ENCODE data around the gene IGF1R.

Gene IGF1R

DNA sequence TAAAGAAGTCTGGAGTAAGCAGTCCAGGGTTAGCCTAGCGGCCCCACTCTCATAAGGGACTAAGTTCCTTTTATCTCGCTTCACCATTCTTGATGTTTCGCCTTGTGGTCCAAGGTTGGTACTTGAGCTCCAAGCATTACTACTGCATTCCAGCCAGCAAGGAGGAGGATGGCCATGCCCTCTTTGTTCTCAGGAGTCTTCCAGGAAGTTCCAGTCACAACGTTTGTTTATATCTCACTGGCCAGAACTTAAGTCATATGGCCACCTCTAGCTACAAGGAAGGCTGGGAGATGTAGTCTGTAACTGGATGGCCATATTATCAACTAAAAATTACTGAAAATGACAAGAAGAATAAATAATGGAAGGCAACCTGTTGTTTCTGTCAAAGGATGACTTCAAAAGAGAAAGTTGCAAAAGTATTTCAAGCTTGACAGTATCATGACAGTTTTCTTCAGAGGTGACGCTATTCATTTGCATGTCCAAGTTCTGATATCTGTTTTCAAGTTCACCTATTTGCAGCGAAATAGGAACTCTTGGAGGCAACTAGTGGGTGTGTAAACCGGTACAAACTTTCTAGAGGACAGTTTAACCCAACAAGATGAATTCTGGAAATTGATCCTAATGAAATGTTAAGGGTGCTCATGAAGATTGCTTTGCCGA, 240.6 kb downstream of the IGF1R start:
- Histone ChIP-seq H2AFZ (ENCODE audit: low read length, unreplicated experiment) (no peak overlapping the region), H3K27ac (ENCODE audit: low read depth, low read length) (peak overlapping the region; percentile 97), H3K4me1 (ENCODE audit: control insufficient read depth, insufficient read depth, low read length, unreplicated experiment) (peaks cover 26% of the 10 kb centered on the region), H3K36me3 (ENCODE audit: insufficient read depth, low read length) (no peaks in the 10 kb centered on the region), H3K79me2 (ENCODE audit: control insufficient read depth, insufficient read depth, low read length, unreplicated experiment) (peaks cover 63% of the 10 kb centered on the region), H3K27me3 (ENCODE audit: insufficient read depth, low read length) (no peaks in the 10 kb centered on the region), H3K4me3 (ENCODE audit: low read depth, low read length) (peak overlapping the region; percentile 17; the same call in 1 of the 2 replicates)

DNA sequence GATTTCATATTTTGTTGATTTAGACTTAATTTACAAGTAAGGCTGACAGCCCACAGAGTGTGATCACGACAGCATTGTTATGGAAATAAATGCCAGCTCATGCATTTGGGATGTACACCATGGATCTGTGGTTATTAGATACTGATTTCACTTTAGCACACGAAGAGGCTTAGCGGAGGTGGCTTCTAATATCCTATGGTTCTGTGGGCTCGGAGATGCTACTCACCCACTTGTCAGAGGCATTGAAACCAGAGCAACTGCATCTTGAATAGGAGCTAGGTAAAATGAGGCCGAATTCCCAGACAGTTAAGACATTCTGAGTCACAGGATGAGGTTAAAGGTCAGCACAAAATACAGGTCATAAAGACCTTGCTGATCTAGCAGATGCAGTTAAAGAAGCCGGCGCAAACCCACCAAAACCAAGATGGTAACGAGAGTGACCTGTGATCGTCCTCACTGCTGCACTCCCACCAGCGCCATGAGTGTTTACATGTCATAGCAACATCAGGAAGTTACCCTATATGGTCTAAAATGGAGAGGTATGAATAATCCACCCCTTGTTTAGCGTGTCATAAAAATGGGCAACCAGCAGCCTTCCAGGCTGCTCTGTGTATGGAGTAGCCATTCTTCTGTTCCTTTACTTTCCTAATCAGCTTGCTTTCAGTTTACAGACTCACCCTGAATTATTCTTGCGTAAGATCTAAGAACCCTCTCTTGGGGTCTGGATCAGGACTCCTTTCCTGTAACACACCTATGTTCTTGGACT, 241.8 kb downstream of the IGF1R start:
- no peak overlapping the region for H2AFZ ChIP-seq (ENCODE audit: low read length, unreplicated experiment)
- no peaks in the 10 kb centered on the region for H3K27me3 ChIP-seq (ENCODE audit: insufficient read depth, low read length)
- peaks cover 59% of the 10 kb centered on the region for H3K79me2 ChIP-seq (ENCODE audit: control insufficient read depth, insufficient read depth, low read length, unreplicated experiment)
- no peaks in the 10 kb centered on the region for H3K36me3 ChIP-seq (ENCODE audit: insufficient read depth, low read length)
- peaks cover 26% of the 10 kb centered on the region for H3K4me1 ChIP-seq (ENCODE audit: control insufficient read depth, insufficient read depth, low read length, unreplicated experiment)
- H3K4me3 ChIP-seq (ENCODE audit: low read depth, low read length), result peak overlapping the region; percentile 57
- H3K27ac ChIP-seq (ENCODE audit: low read depth, low read length), result peak overlapping the region; percentile 97

- Histone ChIP-seq H3K4me3 (ENCODE audit: low read depth, low read length) (no peak overlapping the region), H3K79me2 (ENCODE audit: control insufficient read depth, insufficient read depth, low read length, unreplicated experiment) (peaks cover 51% of the 10 kb centered on the region), H3K27ac (ENCODE audit: low read depth, low read length) (peak overlapping the region; percentile 97), H3K27me3 (ENCODE audit: insufficient read depth, low read length) (no peaks in the 10 kb centered on the region), H2AFZ (ENCODE audit: low read length, unreplicated experiment) (no peak overlapping the region), H3K36me3 (ENCODE audit: insufficient read depth, low read length) (no peaks in the 10 kb centered on the region), H3K4me1 (ENCODE audit: control insufficient read depth, insufficient read depth, low read length, unreplicated experiment) (peaks cover 36% of the 10 kb centered on the region)
These were observed 243.0 kb downstream of the IGF1R start for GRCh38 chr15:98891301-98891700.

DNA sequence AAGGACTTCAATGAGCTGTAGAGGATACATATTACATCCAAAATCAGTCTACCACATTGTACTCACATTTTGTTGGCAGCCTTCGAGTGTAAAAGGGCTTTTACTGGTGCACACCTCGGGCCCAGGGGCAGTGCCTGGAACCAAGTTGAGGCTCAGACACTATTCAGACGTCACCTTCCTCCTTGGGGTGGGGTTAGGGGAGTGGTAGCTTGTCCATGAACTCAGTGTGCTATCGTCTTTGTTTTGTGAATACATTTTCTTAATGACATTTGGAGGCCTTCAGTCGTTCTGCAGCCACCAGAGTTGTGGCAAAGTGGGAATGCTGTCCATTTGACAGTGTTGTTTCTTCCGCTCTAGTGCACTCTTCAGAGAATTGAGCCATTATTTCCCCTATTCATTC, 245.1 kb downstream of the IGF1R start:
- no peak overlapping the region for H2AFZ ChIP-seq (ENCODE audit: low read length, unreplicated experiment)
- H3K4me3 ChIP-seq (ENCODE audit: low read depth, low read length), result no peak overlapping the region
- no peaks in the 10 kb centered on the region for H3K36me3 ChIP-seq (ENCODE audit: insufficient read depth, low read length)
- peaks cover 31% of the 10 kb centered on the region for H3K79me2 ChIP-seq (ENCODE audit: control insufficient read depth, insufficient read depth, low read length, unreplicated experiment)
- H3K27ac ChIP-seq (ENCODE audit: low read depth, low read length), result peak overlapping the region; percentile 99
- peaks cover 52% of the 10 kb centered on the region for H3K4me1 ChIP-seq (ENCODE audit: control insufficient read depth, insufficient read depth, low read length, unreplicated experiment)
- H3K27me3 ChIP-seq (ENCODE audit: insufficient read depth, low read length), result no peaks in the 10 kb centered on the region

GRCh38 chr15:98894312-98894711, 246.0 kb downstream of the IGF1R start:
- Histone ChIP-seq H3K27ac (ENCODE audit: low read depth, low read length) (peak overlapping the region; percentile 99), H2AFZ (ENCODE audit: low read length, unreplicated experiment) (no peak overlapping the region), H3K79me2 (ENCODE audit: control insufficient read depth, insufficient read depth, low read length, unreplicated experiment) (peaks cover 27% of the 10 kb centered on the region), H3K4me3 (ENCODE audit: low read depth, low read length) (no peak overlapping the region), H3K36me3 (ENCODE audit: insufficient read depth, low read length) (no peaks in the 10 kb centered on the region), H3K27me3 (ENCODE audit: insufficient read depth, low read length) (no peaks in the 10 kb centered on the region), H3K4me1 (ENCODE audit: control insufficient read depth, insufficient read depth, low read length, unreplicated experiment) (peaks cover 51% of the 10 kb centered on the region)

GRCh38 chr15:98896002-98896721, 247.8 kb downstream of the IGF1R start:
- peak overlapping the region; percentile 99 for H3K27ac ChIP-seq (ENCODE audit: low read depth, low read length)

GRCh38 chr15:98896802-98897732, 248.7 kb downstream of the IGF1R start:
- peaks cover 53% of the 10 kb centered on the region for H3K4me1 ChIP-seq (ENCODE audit: control insufficient read depth, insufficient read depth, low read length, unreplicated experiment)
- peak overlapping the region; percentile 50 for H3K4me3 ChIP-seq (ENCODE audit: low read depth, low read length)
- peaks cover 2% of the 10 kb centered on the region; the same call in 1 of the 2 replicates for H3K36me3 ChIP-seq (ENCODE audit: insufficient read depth, low read length)
- H3K79me2 ChIP-seq (ENCODE audit: control insufficient read depth, insufficient read depth, low read length, unreplicated experiment), result peaks cover 25% of the 10 kb centered on the region
- no peaks in the 10 kb centered on the region for H3K27me3 ChIP-seq (ENCODE audit: insufficient read depth, low read length)
- H3K27ac ChIP-seq (ENCODE audit: low read depth, low read length), result peak overlapping the region; percentile 99
- H2AFZ ChIP-seq (ENCODE audit: low read length, unreplicated experiment), result no peak overlapping the region

More at GRCh38 chr15:98896002-98896721, 247.8 kb downstream of the IGF1R start:
- Histone ChIP-seq H3K4me3 (ENCODE audit: low read depth, low read length) (peak overlapping the region; percentile 50), H3K36me3 (ENCODE audit: insufficient read depth, low read length) (peaks cover 2% of the 10 kb centered on the region; the same call in 1 of the 2 replicates), H3K27me3 (ENCODE audit: insufficient read depth, low read length) (no peaks in the 10 kb centered on the region), H3K79me2 (ENCODE audit: control insufficient read depth, insufficient read depth, low read length, unreplicated experiment) (peaks cover 29% of the 10 kb centered on the region), H3K4me1 (ENCODE audit: control insufficient read depth, insufficient read depth, low read length, unreplicated experiment) (peaks cover 50% of the 10 kb centered on the region), H2AFZ (ENCODE audit: low read length, unreplicated experiment) (no peak overlapping the region)

DNA sequence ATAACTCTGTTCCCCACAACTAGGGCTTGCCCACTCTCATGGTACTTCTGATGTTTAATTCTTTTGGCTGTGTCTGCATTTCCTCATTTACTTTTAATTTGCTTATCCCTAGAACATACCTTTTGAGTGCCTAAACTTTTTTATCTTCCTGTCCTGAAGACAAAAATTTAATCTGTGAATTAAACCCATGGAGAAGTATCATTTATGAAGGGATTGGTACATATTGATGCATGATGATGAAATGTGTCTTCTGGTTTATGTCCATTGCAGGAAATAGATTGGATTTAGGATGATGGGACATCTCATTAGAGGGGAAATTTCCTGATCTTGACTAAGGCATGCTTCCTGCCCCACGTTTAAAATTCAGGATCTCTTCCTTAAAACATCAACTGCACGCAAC, 249.8 kb downstream of the IGF1R start:
- no peaks in the 10 kb centered on the region for H3K27me3 ChIP-seq (ENCODE audit: insufficient read depth, low read length)
- H3K79me2 ChIP-seq (ENCODE audit: control insufficient read depth, insufficient read depth, low read length, unreplicated experiment), result peaks cover 31% of the 10 kb centered on the region
- peaks cover 2% of the 10 kb centered on the region; the same call in 1 of the 2 replicates for H3K36me3 ChIP-seq (ENCODE audit: insufficient read depth, low read length)

DNA sequence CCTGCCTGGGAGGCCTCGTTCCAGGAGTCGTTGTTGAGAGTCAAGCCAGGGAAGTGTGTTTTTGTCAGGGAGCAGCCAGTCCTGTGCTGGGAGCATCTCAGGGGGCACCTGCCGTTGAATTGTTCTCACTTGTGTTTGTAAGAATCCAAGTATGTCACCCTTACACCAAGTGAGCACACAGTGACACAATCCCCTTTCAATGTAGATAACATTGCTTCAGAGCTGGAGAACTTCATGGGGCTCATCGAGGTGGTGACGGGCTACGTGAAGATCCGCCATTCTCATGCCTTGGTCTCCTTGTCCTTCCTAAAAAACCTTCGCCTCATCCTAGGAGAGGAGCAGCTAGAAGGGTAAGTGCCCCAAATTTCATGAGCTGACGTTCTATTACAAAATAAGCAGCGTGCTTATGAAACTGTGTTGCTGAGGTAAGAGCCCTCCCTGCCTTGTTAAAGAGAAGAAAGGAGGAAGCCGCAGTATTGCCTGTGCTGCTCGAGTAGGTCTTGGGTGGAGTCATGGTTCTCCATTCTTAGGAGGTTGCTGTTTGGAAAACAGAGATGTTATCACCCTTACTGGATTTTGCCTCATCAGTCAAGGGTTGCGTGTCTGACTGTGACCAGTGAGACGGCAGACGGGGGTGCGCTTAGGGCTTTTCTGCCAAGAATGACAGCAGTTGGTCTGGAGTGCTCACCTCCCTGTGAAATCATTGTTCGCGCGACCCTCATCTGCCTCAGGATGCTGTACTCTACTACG, 251.1 kb downstream of the IGF1R start:
- no peak overlapping the region for H3K4me3 ChIP-seq (ENCODE audit: low read depth, low read length)
- peaks cover 28% of the 10 kb centered on the region for H3K79me2 ChIP-seq (ENCODE audit: control insufficient read depth, insufficient read depth, low read length, unreplicated experiment)
- no peaks in the 10 kb centered on the region for H3K27me3 ChIP-seq (ENCODE audit: insufficient read depth, low read length)
- H3K36me3 ChIP-seq (ENCODE audit: insufficient read depth, low read length), result peaks cover 2% of the 10 kb centered on the region; the same call in 1 of the 2 replicates
- no peak overlapping the region for H2AFZ ChIP-seq (ENCODE audit: low read length, unreplicated experiment)
- peaks cover 69% of the 10 kb centered on the region for H3K4me1 ChIP-seq (ENCODE audit: control insufficient read depth, insufficient read depth, low read length, unreplicated experiment)
- peak overlapping the region; percentile 99 for H3K27ac ChIP-seq (ENCODE audit: low read depth, low read length)

More for the DNA sequence above, 249.8 kb downstream of the IGF1R start:
- peak overlapping the region; percentile 17; the same call in 1 of the 2 replicates for H3K4me3 ChIP-seq (ENCODE audit: low read depth, low read length)
- no peak overlapping the region for H2AFZ ChIP-seq (ENCODE audit: low read length, unreplicated experiment)
- peak overlapping the region; percentile 99 for H3K27ac ChIP-seq (ENCODE audit: low read depth, low read length)
- H3K4me1 ChIP-seq (ENCODE audit: control insufficient read depth, insufficient read depth, low read length, unreplicated experiment), result peaks cover 59% of the 10 kb centered on the region
